Measurements from ENCODE around the gene MTR. TPM values are rescaled to one million over a fixed set of nuclear protein-coding genes. Genes with fewer than 3 reads are reported as not detected.
"Not testable (repeated sequence)": the region's sequence is repeated elsewhere in the genome, so short reads cannot be mapped to it uniquely, and the experiment has no call there.

Gene MTR
- total RNA-seq, 1 donor: 38.4 TPM

- peak; percentile 37 for DNase-seq (ENCODE audit: low read depth)
- H3K4me3 ChIP-seq (ENCODE audit: low read depth, low read length): no peak overlapping the region
- no peak for TF ChIP-seq CTCF (IDR thresholded peaks at IDR 0.05; ENCODE audit: insufficient read depth, low read length)
Measured at GRCh38 chr1:236854605-236854983, 59.5 kb downstream of the MTR start.

- not testable (repeated sequence) for H3K4me3 ChIP-seq (ENCODE audit: low read depth, low read length)
Measured at GRCh38 chr1:236856649-236857048, 61.6 kb downstream of the MTR start.

GRCh38 chr1:236858165-236858564, 63.1 kb downstream of the MTR start:
- no peak for TF ChIP-seq CTCF (IDR thresholded peaks at IDR 0.05; ENCODE audit: insufficient read depth, low read length)
- H3K4me3 ChIP-seq (ENCODE audit: low read depth, low read length): no peak overlapping the region
- no peak for DNase-seq (ENCODE audit: low read depth)

More at GRCh38 chr1:236856649-236857048, 61.6 kb downstream of the MTR start:
- DNase-seq (ENCODE audit: low read depth): not testable (repeated sequence)

- DNase-seq (ENCODE audit: low read depth): peak; percentile 20
- TF ChIP-seq CTCF (IDR thresholded peaks at IDR 0.05; ENCODE audit: insufficient read depth, low read length): no peak
- no peak overlapping the region for H3K4me3 ChIP-seq (ENCODE audit: low read depth, low read length)
Measured at GRCh38 chr1:236860101-236860500, 65.0 kb downstream of the MTR start.

GRCh38 chr1:236860674-236861073, 65.6 kb downstream of the MTR start:
- no peak for TF ChIP-seq CTCF (IDR thresholded peaks at IDR 0.05; ENCODE audit: insufficient read depth, low read length)
- H3K4me3 ChIP-seq (ENCODE audit: low read depth, low read length): no peak overlapping the region
- DNase-seq (ENCODE audit: low read depth): no peak

- no peak for TF ChIP-seq CTCF (IDR thresholded peaks at IDR 0.05; ENCODE audit: insufficient read depth, low read length)
- H3K4me3 ChIP-seq (ENCODE audit: low read depth, low read length): no peak overlapping the region
- peak; percentile 13 for DNase-seq (ENCODE audit: low read depth)
Measured at GRCh38 chr1:236861560-236862218, 66.6 kb downstream of the MTR start.

GRCh38 chr1:236862219-236862591, 67.1 kb downstream of the MTR start:
- TF ChIP-seq CTCF (IDR thresholded peaks at IDR 0.05; ENCODE audit: insufficient read depth, low read length): no peak
- no peak overlapping the region for H3K4me3 ChIP-seq (ENCODE audit: low read depth, low read length)
- DNase-seq (ENCODE audit: low read depth): no peak
